Measurements from ENCODE around the gene MITF. TPM values are rescaled to one million over a fixed set of nuclear protein-coding genes. Genes with fewer than 3 reads are reported as not detected.

MITF gene
- total and polyA plus RNA-seq, 3 donors from 2014 or later: 5.5 to 9.0 (median 5.8) TPM

DNA sequence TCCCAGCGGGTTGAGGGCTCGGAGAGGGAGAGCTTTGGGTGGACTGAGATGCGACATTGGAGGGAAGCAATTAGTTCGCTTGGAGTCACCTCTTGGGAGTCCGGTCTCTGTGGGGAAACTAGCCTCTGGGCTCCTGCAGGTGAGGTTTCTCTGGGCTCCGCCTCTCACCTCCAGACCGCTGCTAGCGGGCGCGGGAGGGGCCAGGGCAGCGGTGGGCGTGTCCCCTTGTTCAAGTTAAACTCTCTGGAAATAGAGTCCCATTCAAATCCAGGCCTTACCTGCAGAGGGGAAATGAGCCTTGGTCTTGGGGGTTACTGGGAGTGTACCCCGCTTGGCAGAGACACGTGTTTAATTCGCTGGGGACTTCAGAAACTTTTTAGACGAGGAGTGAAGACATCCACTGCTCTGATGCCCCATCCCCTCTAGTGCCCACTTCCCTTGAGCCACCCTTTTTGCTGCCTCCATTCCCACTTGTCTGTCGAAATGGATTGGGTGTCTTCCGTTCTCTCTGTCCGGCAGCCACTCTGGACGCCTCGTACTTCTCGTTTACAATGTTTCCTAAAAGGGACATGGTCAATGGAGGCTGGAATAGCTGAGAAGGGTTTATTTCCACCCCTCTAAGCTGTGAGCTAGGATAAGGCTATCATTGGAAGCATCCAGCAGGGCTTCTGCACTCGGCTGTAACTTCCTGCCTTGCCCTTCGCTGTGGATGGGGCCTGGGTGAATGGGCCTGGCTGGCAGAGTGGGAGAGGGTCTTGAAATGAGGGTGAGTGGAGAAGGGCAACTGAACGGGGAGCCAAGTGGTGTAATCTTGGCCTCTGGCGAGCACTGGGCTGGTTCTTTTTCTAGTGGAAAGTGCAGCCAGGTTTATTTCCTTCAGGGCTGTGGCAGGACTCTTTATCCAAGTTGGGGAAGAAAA, 1.1 kb downstream of the MITF start:
- Histone ChIP-seq H3K27ac (peak overlapping the region; percentile 83 to 84), H3K36me3 (ENCODE audit: low read depth, missing control alignments) (no peaks in the 10 kb centered on the region), H3K27me3 (no peaks in the 10 kb centered on the region), H3K4me3 (peak overlapping the region; percentile 84 to 94), H3K9me3 (no peaks in the 10 kb centered on the region), H3K4me1 (peaks cover 2% of the 10 kb centered on the region)
- WGBS, 2 donors: 8 to 12% methylated on average over 24 to 25 of the region's 26 CpGs
- intact Hi-C loops (cut with DNase I; ENCODE audit: low total_unique reads): no loop called here
- peak; percentile 63 for DNase-seq
- no peak for TF ChIP-seq POLR2A (IDR thresholded peaks at IDR 0.05)
- TF ChIP-seq, protein P1, sequence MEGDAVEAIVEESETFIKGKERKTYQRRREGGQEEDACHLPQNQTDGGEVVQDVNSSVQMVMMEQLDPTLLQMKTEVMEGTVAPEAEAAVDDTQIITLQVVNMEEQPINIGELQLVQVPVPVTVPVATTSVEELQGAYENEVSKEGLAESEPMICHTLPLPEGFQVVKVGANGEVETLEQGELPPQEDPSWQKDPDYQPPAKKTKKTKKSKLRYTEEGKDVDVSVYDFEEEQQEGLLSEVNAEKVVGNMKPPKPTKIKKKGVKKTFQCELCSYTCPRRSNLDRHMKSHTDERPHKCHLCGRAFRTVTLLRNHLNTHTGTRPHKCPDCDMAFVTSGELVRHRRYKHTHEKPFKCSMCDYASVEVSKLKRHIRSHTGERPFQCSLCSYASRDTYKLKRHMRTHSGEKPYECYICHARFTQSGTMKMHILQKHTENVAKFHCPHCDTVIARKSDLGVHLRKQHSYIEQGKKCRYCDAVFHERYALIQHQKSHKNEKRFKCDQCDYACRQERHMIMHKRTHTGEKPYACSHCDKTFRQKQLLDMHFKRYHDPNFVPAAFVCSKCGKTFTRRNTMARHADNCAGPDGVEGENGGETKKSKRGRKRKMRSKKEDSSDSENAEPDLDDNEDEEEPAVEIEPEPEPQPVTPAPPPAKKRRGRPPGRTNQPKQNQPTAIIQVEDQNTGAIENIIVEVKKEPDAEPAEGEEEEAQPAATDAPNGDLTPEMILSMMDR (IDR thresholded peaks at IDR 0.05): no peak

DNA sequence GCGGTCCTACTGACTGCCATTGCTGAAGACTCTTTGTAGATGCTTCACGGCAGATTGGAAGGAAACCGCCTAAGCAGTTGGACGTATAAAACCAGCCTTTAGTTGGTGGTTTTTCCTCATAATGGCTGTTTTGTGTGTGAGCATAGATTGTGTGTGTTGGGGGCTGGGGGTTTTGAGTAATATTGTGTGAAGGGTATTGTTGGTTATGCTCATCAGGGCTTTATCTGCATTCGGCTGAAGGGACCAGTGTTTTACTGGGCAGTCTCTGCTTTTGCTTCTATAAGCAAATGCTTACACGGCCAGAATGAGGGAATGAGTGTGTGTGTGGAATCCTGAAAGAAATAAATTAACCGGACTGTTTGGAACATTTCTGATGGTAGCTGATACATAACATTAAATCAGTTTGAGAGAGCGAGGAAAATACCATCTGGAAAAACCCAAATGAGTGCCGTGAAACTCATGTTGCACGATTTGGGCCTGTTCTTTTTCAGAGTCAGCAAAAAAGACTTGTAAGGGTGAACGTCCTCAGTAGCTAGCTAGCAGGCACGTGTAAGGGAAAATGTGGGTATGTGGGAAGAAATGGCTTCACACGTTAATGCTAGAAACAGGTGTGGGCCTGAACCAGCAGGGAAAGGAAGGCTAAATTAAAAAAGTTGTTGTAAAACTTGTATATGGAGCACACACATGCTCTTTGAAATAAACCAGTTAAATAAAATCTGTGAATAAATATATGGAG, 1.9 kb downstream of the MITF start:
- no peak for DNase-seq

DNA sequence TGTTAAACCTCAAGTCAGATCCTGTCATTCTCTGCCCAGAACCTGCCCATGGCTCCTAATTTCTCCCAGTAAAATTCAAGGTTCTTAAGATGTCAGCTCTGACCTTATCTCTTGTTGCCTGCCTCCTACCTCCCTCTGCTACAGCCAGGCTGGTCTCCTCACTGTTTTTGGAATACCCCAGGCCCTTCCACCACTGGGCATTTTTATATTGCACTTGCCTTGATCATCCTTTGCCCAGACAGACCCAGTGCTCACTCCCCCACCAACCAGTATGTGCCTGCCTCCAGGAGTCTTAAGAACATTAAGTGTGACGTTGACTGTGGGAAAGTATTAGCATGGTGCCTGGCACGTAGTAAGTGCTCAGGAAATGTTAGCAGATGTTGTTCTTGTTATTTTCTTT, 3.1 kb downstream of the MITF start:
- Histone ChIP-seq H3K4me3 (no peak overlapping the region), H3K27ac (no peak overlapping the region), H3K4me1 (peaks cover 6% of the 10 kb centered on the region), H3K36me3 (ENCODE audit: low read depth, missing control alignments) (no peaks in the 10 kb centered on the region), H3K9me3 (no peaks in the 10 kb centered on the region), H3K27me3 (no peaks in the 10 kb centered on the region)
- intact Hi-C loops (cut with DNase I; ENCODE audit: low total_unique reads): no loop called here
- 87 to 88% methylated on average over 2 of the region's 2 CpGs for WGBS, 2 donors
- TF ChIP-seq POLR2A (IDR thresholded peaks at IDR 0.05): no peak
- TF ChIP-seq, protein P1 (IDR thresholded peaks at IDR 0.05): no peak
- DNase-seq: no peak

More for the DNA sequence above, 1.9 kb downstream of the MITF start:
- peak overlapping the region; percentile 84 to 94 for H3K4me3 ChIP-seq
- peaks cover 6% of the 10 kb centered on the region for H3K4me1 ChIP-seq
- H3K27ac ChIP-seq: peak overlapping the region; percentile 8 to 83
- H3K27me3 ChIP-seq: no peaks in the 10 kb centered on the region
- 44 to 52% methylated on average over 13 of the region's 13 CpGs for WGBS, 2 donors
- no peak for TF ChIP-seq POLR2A (IDR thresholded peaks at IDR 0.05)
- TF ChIP-seq, protein P1 (IDR thresholded peaks at IDR 0.05): no peak
- intact Hi-C loops (cut with DNase I; ENCODE audit: low total_unique reads): no loop called here
- no peaks in the 10 kb centered on the region for H3K9me3 ChIP-seq
- no peaks in the 10 kb centered on the region for H3K36me3 ChIP-seq (ENCODE audit: low read depth, missing control alignments)

DNA sequence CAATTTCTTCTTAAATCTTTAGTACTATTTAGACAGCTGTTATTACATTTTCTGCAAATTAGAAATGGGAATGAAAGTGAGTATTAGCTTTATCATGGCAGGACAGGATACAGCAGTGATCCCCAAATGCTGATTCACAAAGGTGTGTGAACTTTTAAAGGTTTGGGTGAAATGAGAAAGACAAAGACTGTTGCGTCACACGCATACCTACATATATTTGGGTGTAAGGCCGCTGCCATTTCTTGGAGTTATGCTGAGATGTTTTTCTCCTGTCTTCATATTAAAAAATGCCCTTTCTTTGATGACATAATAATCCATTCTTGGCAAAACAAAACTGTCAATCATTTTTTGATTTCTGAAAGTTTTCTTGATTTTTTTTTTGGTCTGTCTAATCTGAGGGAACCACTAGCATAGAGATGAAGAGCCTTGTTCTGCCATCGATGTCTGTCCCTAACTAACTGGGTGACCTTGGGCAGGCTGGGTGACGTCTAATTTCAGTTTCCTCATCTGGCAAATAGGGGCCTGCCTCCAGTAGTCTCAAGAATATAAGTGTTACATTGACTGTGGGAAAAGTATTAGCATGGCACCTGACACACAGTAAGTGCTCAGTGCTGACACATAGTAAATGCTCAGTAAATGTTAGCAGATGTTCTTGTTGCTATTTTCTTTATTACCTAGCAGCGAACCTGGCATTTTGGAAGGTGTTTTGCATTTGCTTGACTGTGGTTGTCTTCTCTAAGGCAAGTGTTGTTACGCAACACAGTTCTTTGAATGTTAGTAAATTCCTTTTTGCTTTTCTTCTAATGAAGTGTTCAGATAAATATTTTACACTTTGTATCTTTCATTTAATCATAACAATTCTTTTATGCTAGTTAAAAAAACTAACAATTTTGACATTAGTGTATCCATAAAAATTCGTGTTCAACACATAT, 5.0 kb downstream of the MITF start:
- TF ChIP-seq POLR2A (IDR thresholded peaks at IDR 0.05): no peak
- TF ChIP-seq, protein P1 (IDR thresholded peaks at IDR 0.05): no peak
- Histone ChIP-seq H3K4me1 (peaks cover 12% of the 10 kb centered on the region), H3K9me3 (no peaks in the 10 kb centered on the region), H3K27me3 (no peaks in the 10 kb centered on the region), H3K27ac (no peak overlapping the region), H3K4me3 (no peak overlapping the region), H3K36me3 (ENCODE audit: low read depth, missing control alignments) (no peaks in the 10 kb centered on the region)
- intact Hi-C loops (cut with DNase I; ENCODE audit: low total_unique reads): no loop called here
- DNase-seq: no peak
- 84 to 87% methylated on average over 8 of the region's 8 CpGs for WGBS, 2 donors
